Stimulated activated CD8-positive, alpha-beta memory T cell treated with anti-CD3 and anti-CD28 coated beads, Interleukin-12 subunit alpha, Interleukin-12 subunit beta, amount 100 ng/mL, for 4 hours (primary cell): Measurements from ENCODE around the gene SH3BP5.

ENCODE experiments used
- DNase-seq: peaks from one replicate; pipeline ENCODE4 v3.0.0-alpha.2; 2020; ENCODE audit warnings: low read depth

Gene SH3BP5

GRCh38 chr3:15325228-15325627, 7.2 kb downstream of the SH3BP5 start:
- DNase-seq: no peak

- DNase-seq: no peak
These were observed 8.0 kb downstream of the SH3BP5 start for GRCh38 chr3:15324379-15324808.

- DNase-seq: no peak
These were observed 9.3 kb downstream of the SH3BP5 start for GRCh38 chr3:15323063-15323462.

- no peak for DNase-seq
These were observed 11.0 kb downstream of the SH3BP5 start for GRCh38 chr3:15321349-15321748.

- no peak for DNase-seq
These were observed 12.8 kb downstream of the SH3BP5 start for GRCh38 chr3:15319575-15319974.

- DNase-seq: no peak
These were observed 13.2 kb downstream of the SH3BP5 start for GRCh38 chr3:15319136-15319535.

GRCh38 chr3:15318661-15319060, 13.7 kb downstream of the SH3BP5 start:
- no peak for DNase-seq

GRCh38 chr3:15316998-15317435, 15.4 kb downstream of the SH3BP5 start:
- no peak for DNase-seq

GRCh38 chr3:15315003-15315402, 17.4 kb downstream of the SH3BP5 start:
- no peak for DNase-seq

- no peak for DNase-seq
These were observed 18.1 kb downstream of the SH3BP5 start for GRCh38 chr3:15314276-15314675.

- DNase-seq: no peak
These were observed 18.9 kb downstream of the SH3BP5 start for GRCh38 chr3:15313461-15313860.

- no peak for DNase-seq
These were observed 19.8 kb downstream of the SH3BP5 start for GRCh38 chr3:15312550-15312949.

- DNase-seq: no peak
These were observed 21.7 kb downstream of the SH3BP5 start for GRCh38 chr3:15310491-15311370.

- DNase-seq: no peak
These were observed 22.6 kb downstream of the SH3BP5 start for GRCh38 chr3:15309662-15310335.

- no peak for DNase-seq
These were observed 24.8 kb downstream of the SH3BP5 start for GRCh38 chr3:15307580-15307979.

GRCh38 chr3:15306979-15307359, 25.4 kb downstream of the SH3BP5 start:
- DNase-seq: no peak

- DNase-seq: no peak
These were observed 27.0 kb downstream of the SH3BP5 start for GRCh38 chr3:15305359-15305844.

GRCh38 chr3:15303728-15304127, 28.7 kb downstream of the SH3BP5 start:
- no peak for DNase-seq

- DNase-seq: no peak
These were observed 29.2 kb downstream of the SH3BP5 start for GRCh38 chr3:15303216-15303615.

GRCh38 chr3:15301761-15302160, 30.6 kb downstream of the SH3BP5 start:
- no peak for DNase-seq

GRCh38 chr3:15300323-15301078, 31.9 kb downstream of the SH3BP5 start:
- DNase-seq: no peak

- no peak for DNase-seq
These were observed 33.4 kb downstream of the SH3BP5 start for GRCh38 chr3:15299036-15299435.
